ENCODE measurements around the gene SCTR.

Gene SCTR

GRCh38 chr2:119523383-119523951 is 816 bp downstream of the SCTR start:
- DNase-seq (ENCODE audit: low spot score): no peak

- DNase-seq (ENCODE audit: low spot score): no peak
Measured at GRCh38 chr2:119522671-119523070, 1.6 kb downstream of the SCTR start.

- no peak for DNase-seq (ENCODE audit: low spot score)
Measured at GRCh38 chr2:119521433-119522050, 2.7 kb downstream of the SCTR start.

GRCh38 chr2:119520696-119521432 is 3.4 kb downstream of the SCTR start:
- DNase-seq (ENCODE audit: low spot score): no peak

- DNase-seq (ENCODE audit: low spot score): no peak
Measured at GRCh38 chr2:119519057-119519408, 5.2 kb downstream of the SCTR start.

GRCh38 chr2:119518401-119519056 is 5.8 kb downstream of the SCTR start:
- DNase-seq (ENCODE audit: low spot score): no peak

GRCh38 chr2:119517433-119517832 is 6.8 kb downstream of the SCTR start:
- peak; percentile 6 for DNase-seq (ENCODE audit: low spot score)

- DNase-seq (ENCODE audit: low spot score): no peak
Measured at GRCh38 chr2:119516121-119516520, 8.2 kb downstream of the SCTR start.

- no peak for DNase-seq (ENCODE audit: low spot score)
Measured at GRCh38 chr2:119513832-119514231, 10.5 kb downstream of the SCTR start.

GRCh38 chr2:119512946-119513345 is 11.3 kb downstream of the SCTR start:
- no peak for DNase-seq (ENCODE audit: low spot score)

- no peak for DNase-seq (ENCODE audit: low spot score)
Measured at GRCh38 chr2:119511989-119512388, 12.3 kb downstream of the SCTR start.

- no peak for DNase-seq (ENCODE audit: low spot score)
Measured at GRCh38 chr2:119508756-119509155, 15.5 kb downstream of the SCTR start.

- DNase-seq (ENCODE audit: low spot score): no peak
Measured at GRCh38 chr2:119496682-119497081, 27.6 kb downstream of the SCTR start.

GRCh38 chr2:119495948-119496347 is 28.3 kb downstream of the SCTR start:
- no peak for DNase-seq (ENCODE audit: low spot score)

- no peak for DNase-seq (ENCODE audit: low spot score)
Measured at GRCh38 chr2:119494163-119494790, 30.0 kb downstream of the SCTR start.

GRCh38 chr2:119491776-119492525 is 32.3 kb downstream of the SCTR start:
- no peak for DNase-seq (ENCODE audit: low spot score)

- no peak for DNase-seq (ENCODE audit: low spot score)
Measured at GRCh38 chr2:119490653-119491195, 33.6 kb downstream of the SCTR start.

GRCh38 chr2:119490106-119490505 is 34.2 kb downstream of the SCTR start:
- no peak for DNase-seq (ENCODE audit: low spot score)

GRCh38 chr2:119489232-119489952 is 34.9 kb downstream of the SCTR start:
- DNase-seq (ENCODE audit: low spot score): no peak

- DNase-seq (ENCODE audit: low spot score): no peak
Measured at GRCh38 chr2:119488245-119489214, 35.8 kb downstream of the SCTR start.

Measured in globus pallidus (tissue), 1 donor.